Activated CD8-positive, alpha-beta memory T cell treated with anti-CD3 and anti-CD28 coated beads, Interleukin-2, amount 10 ng/mL, durations not matched to agents 7 days and 5 days (primary cell): ENCODE measurements around the gene SH3GLB1. TPM values are rescaled to one million over a fixed set of nuclear protein-coding genes. Genes with fewer than 3 reads are reported as not detected.

Source experiments
- ATAC-seq: fragments of 150-1000 bp; cut with Tn5 transposase; one replicate; pipeline ENCODE4 v1.10.0; 2021; ENCODE audit warnings: moderate library complexity
- CTCF ChIA-PET: fragments of 350-600 bp; sonication (Branson Sonifier 250); formaldehyde crosslinking; loops from one replicate; lab custom pipeline; 2021; ENCODE audit warnings: antibody characterized with exemption; lab: Charles Lee
- DNase-seq: peaks from one replicate; pipeline ENCODE4 v3.0.0-alpha.2; 2020
- H3K27ac Mint-ChIP-seq: one replicate; pipeline ENCODE4 v1.8.0; 2021; ENCODE audit warnings: mild to moderate bottlenecking, mixed read lengths
- H3K27me3 Mint-ChIP-seq: one replicate; pipeline ENCODE4 v1.8.0; 2021; ENCODE audit warnings: mixed read lengths
- H3K36me3 Mint-ChIP-seq: one replicate; pipeline ENCODE4 v1.8.0; 2021; ENCODE audit warnings: mild to moderate bottlenecking, mixed read lengths
- H3K4me1 Mint-ChIP-seq: one replicate; pipeline ENCODE4 v1.8.0; 2021; ENCODE audit warnings: mixed read lengths
- H3K4me3 Mint-ChIP-seq: one replicate; pipeline ENCODE4 v1.8.0; 2021; ENCODE audit warnings: mild to moderate bottlenecking, moderate library complexity, mixed read lengths
- H3K9me3 Mint-ChIP-seq: one replicate; pipeline ENCODE4 v1.8.0; 2022; ENCODE audit warnings: low read depth, mixed read lengths
- total RNA-seq, 2 experiments: library from RNA; stranded (reverse); gene quantifications; one replicate each; pipeline ENCODE4 v1.2.3, GENCODE V29; 2021

SH3GLB1 gene
- total RNA-seq, 2 experiments from 2014 or later: 62.1 to 68.6 TPM

GRCh38 chr1:86788300-86789206 lies 84.2 kb downstream of the SH3GLB1 start:
- H3K4me3 Mint-ChIP-seq: no peak overlapping the region
- H3K9me3 Mint-ChIP-seq: no peaks in the 10 kb centered on the region
- H3K4me1 Mint-ChIP-seq: peaks cover 1% of the 10 kb centered on the region
- no peaks in the 10 kb centered on the region for H3K36me3 Mint-ChIP-seq
- DNase-seq (no peak), ATAC-seq (no peak)
- H3K27me3 Mint-ChIP-seq: no peaks in the 10 kb centered on the region
- H3K27ac Mint-ChIP-seq: no peak overlapping the region
- CTCF ChIA-PET: no interaction called here

DNA sequence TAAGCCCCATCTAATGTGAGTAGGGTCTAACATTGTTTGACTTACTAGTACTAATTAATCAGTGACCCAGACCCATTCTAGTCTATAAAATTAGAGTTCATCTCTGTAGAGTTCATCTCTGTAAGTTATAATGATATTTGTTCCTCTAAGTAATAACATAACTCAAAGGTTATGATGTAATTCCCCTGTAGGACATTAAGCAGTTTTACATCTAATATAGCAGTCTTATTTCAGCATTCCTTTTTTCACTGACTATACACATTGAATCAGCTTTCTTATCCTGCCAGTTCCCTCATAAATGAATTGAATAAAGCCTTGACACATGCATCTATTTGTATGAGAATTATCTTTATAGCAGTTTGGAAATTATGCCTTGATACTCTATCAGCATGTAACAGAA lies 90.9 kb downstream of the SH3GLB1 start:
- no peak overlapping the region for H3K27ac Mint-ChIP-seq
- H3K4me3 Mint-ChIP-seq: no peak overlapping the region
- CTCF ChIA-PET: no interaction called here
- DNase-seq (no peak), ATAC-seq (no peak)
- H3K9me3 Mint-ChIP-seq: no peaks in the 10 kb centered on the region
- no peaks in the 10 kb centered on the region for H3K27me3 Mint-ChIP-seq
- H3K36me3 Mint-ChIP-seq: no peaks in the 10 kb centered on the region
- H3K4me1 Mint-ChIP-seq: no peaks in the 10 kb centered on the region

Other genes with a start within 250 kb of the SH3GLB1 start
- gene CLCA1, start 235.6 kb upstream of the SH3GLB1 start, total RNA-seq: not detected
- not detected for gene CLCA4, start 157.5 kb upstream of the SH3GLB1 start, total RNA-seq
- 100 to 1,000 TPM; 128 to 162 TPM for gene SELENOF, start 209.6 kb downstream of the SH3GLB1 start, total RNA-seq
- 10 to 100 TPM; 13.9 to 17.0 TPM for gene HS2ST1, start 210.1 kb downstream of the SH3GLB1 start, total RNA-seq